HUES48 (cell line): ENCODE data around the gene TRMU.
A peak's percentile ranks its signal among the peaks of the same experiment; 100 is the strongest.

ENCODE experiments used
- H3K27ac ChIP-seq: one replicate; pipeline ENCODE4 v1.7.0; 2013; ENCODE audit warnings: low read depth, low read length, inconsistent platforms
- H3K27me3 ChIP-seq: 2 replicates; pipeline ENCODE4 v1.6.1; 2013; ENCODE audit warnings: mild to moderate bottlenecking, low read length; ENCODE audit not compliant: control insufficient read depth, insufficient read depth
- H3K36me3 ChIP-seq: 2 replicates; pipeline ENCODE4 v1.6.1; 2013; ENCODE audit warnings: low read length; ENCODE audit not compliant: control insufficient read depth, insufficient read depth
- H3K4me1 ChIP-seq: 2 replicates; pipeline ENCODE4 v1.6.1; 2013; ENCODE audit warnings: mild to moderate bottlenecking, low read length; ENCODE audit not compliant: control insufficient read depth, insufficient read depth
- H3K4me3 ChIP-seq: 2 replicates; pipeline ENCODE4 v1.5.1; 2013; ENCODE audit warnings: mild to moderate bottlenecking, low read depth, low read length
- H3K9ac ChIP-seq: 2 replicates; pipeline ENCODE4 v1.6.1; 2013; ENCODE audit warnings: mild to moderate bottlenecking, low read depth, low read length, moderate library complexity
- H3K9me3 ChIP-seq: 2 replicates; pipeline ENCODE4 v1.6.1; 2013; ENCODE audit warnings: low read length; ENCODE audit not compliant: control insufficient read depth, insufficient read depth

Gene TRMU

DNA sequence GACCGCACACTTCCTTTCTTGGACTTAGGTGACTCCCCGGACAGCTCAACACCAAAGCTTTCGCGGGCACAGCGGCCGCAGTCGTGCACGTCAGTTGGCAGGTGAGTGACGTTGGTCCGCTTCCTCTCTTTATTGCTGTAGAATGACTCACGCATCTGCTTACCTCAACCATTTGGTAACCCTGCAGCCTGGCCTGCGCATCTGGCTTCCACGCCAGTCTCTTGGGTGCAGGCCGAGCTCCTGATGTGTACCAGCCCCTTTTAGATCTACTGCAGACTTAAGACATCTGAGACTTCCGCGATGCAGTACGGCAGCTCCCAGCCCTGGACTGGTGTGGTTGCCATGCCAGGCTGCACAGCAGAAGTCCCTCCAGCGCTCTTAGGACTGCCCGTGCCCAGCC, 12.4 kb upstream of the TRMU start:
- Histone ChIP-seq H3K36me3 (peaks cover 80% of the 10 kb centered on the region), H3K4me1 (no peaks in the 10 kb centered on the region), H3K27ac (no peak overlapping the region), H3K9me3 (no peaks in the 10 kb centered on the region), H3K9ac (no peak overlapping the region), H3K4me3 (no peak overlapping the region), H3K27me3 (no peaks in the 10 kb centered on the region)

DNA sequence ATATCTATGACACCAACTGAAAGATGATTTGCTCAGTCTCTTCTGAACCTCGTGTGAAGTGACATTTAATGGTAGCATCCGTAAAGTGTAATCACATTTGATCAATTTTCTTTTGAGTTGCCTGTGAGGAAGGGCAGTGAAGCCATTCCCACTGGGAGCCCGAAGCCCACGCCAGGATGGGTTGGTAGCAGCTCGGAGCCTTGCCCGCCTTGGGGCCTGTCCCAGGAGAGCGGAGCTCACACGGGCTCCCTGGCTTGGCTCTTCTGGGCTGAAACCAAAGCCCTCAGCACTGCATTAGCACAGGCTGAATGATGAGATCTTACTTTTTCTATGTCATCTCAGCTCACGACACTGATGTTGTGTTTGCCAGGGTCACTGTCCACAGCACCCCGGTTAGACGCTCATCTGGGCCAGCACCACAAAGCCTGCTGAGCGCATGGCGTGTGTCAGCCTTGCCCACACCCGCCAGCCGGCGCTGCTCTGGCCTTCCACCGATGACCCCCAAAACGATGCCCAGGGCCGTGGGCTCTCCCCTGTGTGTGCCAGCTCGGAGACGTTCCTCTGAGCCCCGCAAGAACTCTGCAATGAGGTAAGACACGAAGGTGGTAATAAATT, 9.3 kb upstream of the TRMU start:
- no peaks in the 10 kb centered on the region for H3K9me3 ChIP-seq
- H3K9ac ChIP-seq: no peak overlapping the region
- H3K4me1 ChIP-seq: no peaks in the 10 kb centered on the region
- no peak overlapping the region for H3K4me3 ChIP-seq
- no peak overlapping the region for H3K27ac ChIP-seq
- peaks cover 84% of the 10 kb centered on the region for H3K36me3 ChIP-seq
- H3K27me3 ChIP-seq: no peaks in the 10 kb centered on the region

DNA sequence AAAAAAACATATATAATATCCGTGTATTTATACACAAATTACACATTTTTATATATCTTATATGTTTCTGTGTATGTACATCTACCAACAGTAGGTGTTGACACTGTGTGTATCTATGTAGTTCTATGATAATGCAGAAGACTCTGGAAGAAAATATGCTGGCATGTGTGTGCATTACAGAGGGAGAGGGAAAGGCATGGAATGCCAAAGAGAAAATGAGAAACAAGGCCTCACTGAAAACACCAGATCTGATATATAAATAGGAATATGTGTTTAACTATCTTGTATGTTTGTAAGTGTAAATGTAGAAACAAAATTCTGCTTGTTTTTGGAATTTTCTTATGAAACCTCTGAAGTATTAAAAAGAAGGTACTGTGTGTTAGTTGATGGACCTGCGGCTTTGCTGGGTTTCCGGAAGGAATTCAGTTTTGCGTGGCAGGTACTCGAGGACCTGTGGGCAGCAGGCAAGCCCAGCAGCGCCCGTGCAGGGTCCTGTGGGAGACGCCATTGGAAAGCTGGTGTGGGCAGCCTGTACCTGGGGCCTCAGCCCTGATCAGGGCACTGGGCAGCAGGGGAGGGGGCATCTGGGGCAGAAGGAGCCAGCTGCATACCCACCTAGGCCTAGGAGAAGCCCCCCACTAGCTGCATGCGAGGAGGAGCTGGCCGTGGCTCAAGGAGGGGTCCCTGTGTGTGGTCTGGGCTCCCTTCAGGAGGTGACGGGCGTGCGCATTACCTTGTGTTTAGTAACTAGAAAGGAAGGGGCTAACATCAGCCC, 7.6 kb upstream of the TRMU start:
- no peak overlapping the region for H3K27ac ChIP-seq
- no peaks in the 10 kb centered on the region for H3K9me3 ChIP-seq
- H3K27me3 ChIP-seq: no peaks in the 10 kb centered on the region
- no peak overlapping the region for H3K4me3 ChIP-seq
- H3K4me1 ChIP-seq: no peaks in the 10 kb centered on the region
- H3K9ac ChIP-seq: no peak overlapping the region
- H3K36me3 ChIP-seq: peaks cover 90% of the 10 kb centered on the region

DNA sequence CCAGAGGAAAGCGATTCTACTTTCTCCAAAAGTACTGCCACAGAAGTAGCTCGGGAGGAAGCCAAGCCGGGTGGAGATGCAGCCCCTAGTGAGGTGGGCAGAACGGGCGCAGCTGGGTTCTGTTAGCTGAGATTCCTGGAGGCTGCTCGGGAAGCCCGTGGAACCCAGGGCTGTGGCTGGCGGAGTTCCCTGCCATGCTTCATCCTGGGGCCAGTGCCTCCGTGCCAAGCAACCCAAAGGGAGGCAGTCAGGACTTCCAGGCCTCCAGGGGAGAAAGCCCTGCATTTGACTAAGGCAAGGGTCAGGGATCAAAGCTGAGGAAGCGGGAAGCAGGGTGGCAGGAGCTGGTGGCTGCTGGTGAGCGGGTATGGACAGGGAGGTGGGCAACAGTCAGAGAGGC, 6.7 kb upstream of the TRMU start:
- H3K9ac ChIP-seq: no peak overlapping the region

DNA sequence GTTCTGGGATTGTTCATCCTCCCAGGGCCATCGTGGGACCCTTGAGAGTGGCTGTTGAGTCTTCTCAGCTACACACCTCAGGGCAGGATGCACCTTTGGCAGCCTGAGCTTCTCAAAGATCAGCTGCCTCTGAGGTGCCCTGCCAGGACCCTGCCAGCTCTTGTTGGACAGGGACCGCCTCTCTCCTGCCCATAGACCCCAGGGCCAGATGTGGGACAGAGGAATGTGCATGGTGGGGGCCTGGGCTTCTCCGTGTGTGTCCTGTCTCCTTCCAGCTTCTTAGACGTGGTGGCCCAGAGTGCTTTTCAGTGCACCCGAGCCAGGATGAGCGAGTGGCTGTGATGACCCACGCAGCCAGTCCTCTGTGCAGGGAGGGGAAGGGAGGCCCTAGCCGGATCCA, 5.9 kb upstream of the TRMU start:
- Histone ChIP-seq H3K9ac (no peak overlapping the region), H3K27me3 (no peaks in the 10 kb centered on the region), H3K4me1 (no peaks in the 10 kb centered on the region), H3K27ac (no peak overlapping the region), H3K4me3 (no peak overlapping the region), H3K36me3 (peaks cover 82% of the 10 kb centered on the region), H3K9me3 (no peaks in the 10 kb centered on the region)

More for the DNA sequence above, 6.7 kb upstream of the TRMU start:
- Histone ChIP-seq H3K9me3 (no peaks in the 10 kb centered on the region), H3K27ac (no peak overlapping the region), H3K4me3 (no peak overlapping the region), H3K4me1 (no peaks in the 10 kb centered on the region), H3K27me3 (no peaks in the 10 kb centered on the region), H3K36me3 (peaks cover 88% of the 10 kb centered on the region)

DNA sequence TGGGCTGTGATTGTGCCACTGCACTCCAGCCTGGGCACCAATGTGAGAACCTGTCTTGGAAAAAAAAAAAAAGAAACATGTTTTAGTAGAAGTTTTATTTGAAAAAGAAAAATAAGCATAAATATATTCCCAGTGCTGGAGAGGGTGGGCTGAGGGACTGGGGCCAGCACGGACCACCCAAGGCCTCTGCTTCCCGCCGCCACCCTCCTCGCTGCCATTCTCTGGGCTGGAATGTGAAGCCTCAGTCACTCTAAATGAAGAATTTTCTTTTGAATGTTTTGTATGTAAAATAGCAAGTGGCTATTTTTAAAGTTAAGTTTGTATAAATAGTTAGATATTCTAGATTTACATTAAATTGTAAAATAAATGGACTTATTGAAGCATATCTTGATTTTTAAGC, 5.1 kb upstream of the TRMU start:
- H3K9ac ChIP-seq: no peak overlapping the region
- H3K4me3 ChIP-seq: no peak overlapping the region
- H3K27ac ChIP-seq: no peak overlapping the region
- H3K36me3 ChIP-seq: peaks cover 77% of the 10 kb centered on the region
- H3K9me3 ChIP-seq: no peaks in the 10 kb centered on the region
- no peaks in the 10 kb centered on the region for H3K27me3 ChIP-seq
- no peaks in the 10 kb centered on the region for H3K4me1 ChIP-seq

DNA sequence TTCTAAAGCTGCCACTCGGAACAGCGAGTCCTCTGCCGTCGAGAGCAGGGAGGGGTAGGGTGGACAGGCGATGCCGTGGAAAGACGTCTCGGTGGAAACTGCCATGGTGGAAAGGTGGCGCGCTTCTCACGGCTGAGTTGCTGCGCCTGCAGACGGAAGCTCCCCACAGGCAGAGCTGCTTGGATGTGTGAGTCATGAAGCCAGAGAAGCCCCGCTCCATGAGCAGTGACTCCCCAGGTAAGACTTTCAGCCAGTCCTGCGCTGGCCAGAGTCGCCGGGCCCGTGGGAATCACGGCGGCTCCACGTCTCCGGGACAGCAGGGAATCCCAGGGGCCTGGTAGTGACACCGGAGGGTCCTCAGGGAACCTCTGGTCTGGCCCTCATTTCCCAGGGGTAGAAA, 4.0 kb upstream of the TRMU start:
- Histone ChIP-seq H3K4me3 (no peak overlapping the region), H3K9ac (no peak overlapping the region), H3K27ac (no peak overlapping the region), H3K27me3 (no peaks in the 10 kb centered on the region), H3K36me3 (peaks cover 66% of the 10 kb centered on the region), H3K9me3 (no peaks in the 10 kb centered on the region), H3K4me1 (peaks cover 1% of the 10 kb centered on the region)

DNA sequence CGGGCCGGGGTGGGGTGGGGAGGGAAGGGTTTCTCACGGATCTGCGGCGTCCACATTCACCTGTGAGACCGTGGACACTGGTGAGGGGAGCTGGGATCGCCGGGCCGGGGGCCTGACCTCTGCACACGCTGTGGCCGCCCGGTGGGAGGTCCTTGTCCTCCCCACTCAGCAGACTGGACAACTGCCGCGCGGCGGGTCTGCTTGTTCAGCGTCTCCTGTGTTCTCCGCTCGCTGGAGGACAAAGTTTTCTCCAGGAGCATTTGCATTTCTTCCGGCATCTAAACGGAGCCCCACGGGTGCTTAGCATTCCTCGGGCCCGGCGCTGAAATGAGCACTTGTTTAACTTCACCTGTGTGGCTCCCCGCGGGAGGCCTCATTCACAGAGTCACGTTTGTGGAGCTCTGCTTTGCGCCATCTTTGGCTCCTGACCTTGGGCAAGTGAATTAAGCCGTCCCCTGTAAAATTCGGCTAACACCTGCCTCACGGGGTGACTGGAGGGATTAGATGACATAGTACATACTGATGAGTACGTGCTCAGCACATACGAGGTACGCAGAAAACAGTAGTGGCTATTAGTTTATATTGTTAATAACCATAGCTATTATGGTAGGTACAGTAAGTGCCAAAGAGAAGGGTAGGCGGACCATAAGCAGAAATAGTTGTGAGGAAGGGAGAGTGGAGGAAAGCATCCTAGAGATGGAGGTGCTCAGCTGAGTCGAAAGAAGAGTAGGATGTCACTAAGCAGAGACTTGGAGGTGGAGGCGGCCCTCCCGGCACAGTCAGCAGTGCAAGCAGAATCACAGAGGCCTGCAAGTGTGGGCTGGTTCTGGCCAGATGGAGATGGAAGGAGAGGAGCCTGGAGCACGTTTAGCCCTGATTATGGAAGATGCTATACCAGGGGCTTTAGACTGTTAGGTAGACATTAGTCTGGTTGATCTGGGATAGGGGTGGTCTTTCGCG, 885 bp downstream of the TRMU start:
- H3K4me1 ChIP-seq: peaks cover 7% of the 10 kb centered on the region
- peaks cover 59% of the 10 kb centered on the region for H3K36me3 ChIP-seq
- H3K27ac ChIP-seq: peak overlapping the region; percentile 89
- H3K9ac ChIP-seq: peak overlapping the region; percentile 89
- H3K27me3 ChIP-seq: no peaks in the 10 kb centered on the region
- H3K9me3 ChIP-seq: no peaks in the 10 kb centered on the region
- H3K4me3 ChIP-seq: peak overlapping the region; percentile 99

DNA sequence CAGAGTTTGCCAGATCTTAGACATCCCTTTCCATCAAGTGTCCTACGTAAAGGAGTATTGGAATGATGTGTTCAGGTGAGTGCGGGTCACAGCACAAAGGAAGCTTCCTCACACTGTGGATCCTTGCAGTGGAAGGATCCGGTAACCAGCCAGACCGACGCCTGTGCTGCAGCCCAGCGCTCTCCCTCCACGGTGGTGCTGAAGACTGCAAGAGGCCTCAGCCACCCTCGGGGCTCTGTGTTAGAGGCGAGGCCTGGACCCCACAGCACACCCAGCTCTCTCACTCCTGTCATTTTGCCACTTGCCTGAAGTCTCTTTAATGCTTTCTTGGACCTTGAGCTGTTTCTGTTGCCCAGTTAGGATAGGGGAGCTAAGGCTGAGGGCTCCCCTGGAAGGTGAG, 2.4 kb downstream of the TRMU start:
- peaks cover 60% of the 10 kb centered on the region for H3K36me3 ChIP-seq
- H3K4me3 ChIP-seq: no peak overlapping the region
- H3K27ac ChIP-seq: no peak overlapping the region
- H3K9ac ChIP-seq: no peak overlapping the region
- H3K27me3 ChIP-seq: no peaks in the 10 kb centered on the region
- no peaks in the 10 kb centered on the region for H3K9me3 ChIP-seq
- peaks cover 7% of the 10 kb centered on the region for H3K4me1 ChIP-seq

DNA sequence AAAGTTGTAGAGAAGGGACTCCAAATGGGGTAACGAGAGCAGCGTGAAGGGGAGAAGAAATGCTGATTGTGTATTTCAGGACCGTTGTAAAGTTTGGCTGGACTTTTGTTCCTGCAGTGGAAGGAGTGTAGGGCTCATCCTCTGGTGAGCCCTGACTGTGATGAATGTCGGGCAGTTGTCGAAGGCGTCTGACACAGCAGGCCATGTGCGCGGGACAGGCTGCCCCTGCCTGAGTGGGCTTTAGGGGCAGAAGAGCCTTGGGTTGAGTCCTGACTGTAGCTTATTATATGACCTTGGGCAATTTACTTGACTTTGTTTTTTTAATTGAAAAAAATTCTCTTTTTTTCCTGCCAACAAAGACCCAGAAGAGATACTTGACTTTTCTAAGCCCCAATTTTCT, 3.1 kb downstream of the TRMU start:
- no peak overlapping the region for H3K4me3 ChIP-seq
- H3K4me1 ChIP-seq: peaks cover 7% of the 10 kb centered on the region
- no peak overlapping the region for H3K9ac ChIP-seq
- peaks cover 61% of the 10 kb centered on the region for H3K36me3 ChIP-seq
- H3K9me3 ChIP-seq: no peaks in the 10 kb centered on the region
- H3K27me3 ChIP-seq: no peaks in the 10 kb centered on the region
- H3K27ac ChIP-seq: no peak overlapping the region

DNA sequence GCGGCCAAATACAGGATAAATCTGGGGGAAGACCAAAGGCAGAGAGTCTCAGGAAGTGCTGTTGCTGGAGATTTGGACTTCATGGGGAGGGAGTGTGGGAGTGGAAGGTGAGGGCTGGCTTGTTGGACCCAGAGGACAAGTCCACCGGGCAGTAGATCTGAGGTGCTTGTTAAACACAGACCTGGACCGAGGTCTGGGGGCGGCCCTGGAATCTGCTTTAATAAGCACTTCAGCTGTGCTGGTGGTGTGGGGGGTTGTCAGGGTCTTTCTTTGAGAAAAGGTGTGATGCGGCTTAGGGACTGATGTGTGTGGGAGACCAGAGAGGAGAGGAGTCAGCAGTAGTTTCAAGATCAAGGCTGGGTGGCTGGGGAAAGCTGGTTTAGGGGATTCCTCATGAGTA, 4.4 kb downstream of the TRMU start:
- Histone ChIP-seq H3K27me3 (no peaks in the 10 kb centered on the region), H3K9me3 (no peaks in the 10 kb centered on the region), H3K4me3 (no peak overlapping the region), H3K9ac (no peak overlapping the region), H3K4me1 (peaks cover 7% of the 10 kb centered on the region), H3K27ac (no peak overlapping the region), H3K36me3 (peaks cover 74% of the 10 kb centered on the region)
